GM12875 (cell line): ENCODE data around the gene CNN2.

Experiments
- H3K4me3 ChIP-seq: one replicate; pipeline ENCODE4 v1.5.1; 2011; ENCODE audit warnings: low read depth, low read length, control low read depth
- CTCF ChIP-seq: IDR thresholded peaks from 2 replicates; pipeline ENCODE4 v1.5.1; 2011; ENCODE audit warnings: low read depth, mild to moderate bottlenecking, control low read depth, inconsistent platforms, low read length, moderate library complexity, borderline replicate concordance; ENCODE audit not compliant: insufficient read depth

Gene CNN2

DNA sequence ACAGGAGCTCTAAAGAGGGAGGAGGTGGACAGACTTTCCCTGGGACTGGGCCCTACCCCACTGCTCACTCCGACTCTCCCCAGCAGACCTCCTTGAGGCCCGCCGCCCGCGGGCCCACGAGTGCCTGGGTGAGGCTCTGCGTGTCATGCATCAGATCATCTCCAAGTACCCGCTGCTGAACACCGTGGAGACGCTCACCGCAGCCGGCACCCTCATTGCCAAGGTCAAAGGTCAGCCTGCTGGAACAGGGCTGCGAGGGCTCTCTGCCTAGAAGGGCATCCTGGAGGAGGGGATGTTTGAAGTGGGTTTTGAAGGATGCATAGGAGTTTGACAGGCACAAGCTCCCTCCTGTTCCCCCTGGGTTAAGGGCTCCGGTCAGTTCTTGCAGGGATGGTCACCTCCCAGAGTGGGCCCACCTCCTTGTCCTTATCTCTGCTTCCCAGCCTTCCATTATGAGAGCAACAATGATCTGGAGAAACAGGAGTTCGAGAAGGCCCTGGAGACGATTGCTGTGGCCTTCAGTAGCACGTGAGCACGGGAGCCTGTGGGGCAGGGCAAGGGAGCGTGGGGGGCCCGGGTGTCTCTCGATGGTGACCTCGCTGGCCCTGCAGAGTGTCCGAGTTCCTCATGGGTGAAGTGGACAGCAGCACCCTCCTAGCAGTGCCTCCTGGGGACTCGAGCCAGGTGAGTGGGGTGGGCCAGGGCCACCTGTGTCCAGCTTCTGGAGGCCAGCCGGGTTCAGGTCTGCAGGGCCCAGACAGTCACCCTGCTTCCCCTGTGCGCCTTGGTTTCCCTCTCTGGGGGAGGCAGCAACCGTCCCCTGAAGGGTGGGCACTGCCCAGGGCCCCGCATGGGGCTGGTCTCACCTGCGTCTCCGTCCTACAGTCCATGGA lies 46.9 kb downstream of the CNN2 start:
- no peak overlapping the region for H3K4me3 ChIP-seq
- TF ChIP-seq CTCF: no peak

DNA sequence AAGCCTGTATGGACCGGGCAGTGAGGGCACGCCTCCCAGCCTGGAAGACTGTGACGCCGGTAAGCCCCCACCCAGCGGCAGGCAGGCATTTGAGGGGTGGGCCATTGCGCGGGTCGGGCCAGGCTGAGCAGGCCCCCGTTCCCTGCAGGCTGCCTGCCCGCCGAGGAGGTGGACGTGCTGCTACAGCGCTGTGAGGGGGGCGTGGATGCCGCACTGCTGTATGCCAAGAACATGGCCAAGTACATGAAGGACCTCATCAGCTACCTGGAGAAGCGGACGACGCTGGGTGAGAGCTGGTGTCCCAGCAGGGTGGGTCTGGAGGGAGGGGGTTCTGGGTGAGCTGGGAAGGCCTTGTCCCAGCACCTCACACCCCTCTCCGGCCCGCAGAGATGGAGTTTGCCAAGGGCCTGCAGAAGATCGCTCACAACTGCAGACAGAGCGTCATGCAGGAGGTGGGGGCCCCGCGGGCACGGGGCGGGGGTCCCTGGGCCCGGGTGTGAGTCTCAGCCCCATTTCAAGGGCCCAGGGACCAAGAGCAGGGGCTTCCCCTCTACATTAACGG lies 47.6 kb downstream of the CNN2 start:
- no peak overlapping the region for H3K4me3 ChIP-seq
- TF ChIP-seq CTCF: no peak

DNA sequence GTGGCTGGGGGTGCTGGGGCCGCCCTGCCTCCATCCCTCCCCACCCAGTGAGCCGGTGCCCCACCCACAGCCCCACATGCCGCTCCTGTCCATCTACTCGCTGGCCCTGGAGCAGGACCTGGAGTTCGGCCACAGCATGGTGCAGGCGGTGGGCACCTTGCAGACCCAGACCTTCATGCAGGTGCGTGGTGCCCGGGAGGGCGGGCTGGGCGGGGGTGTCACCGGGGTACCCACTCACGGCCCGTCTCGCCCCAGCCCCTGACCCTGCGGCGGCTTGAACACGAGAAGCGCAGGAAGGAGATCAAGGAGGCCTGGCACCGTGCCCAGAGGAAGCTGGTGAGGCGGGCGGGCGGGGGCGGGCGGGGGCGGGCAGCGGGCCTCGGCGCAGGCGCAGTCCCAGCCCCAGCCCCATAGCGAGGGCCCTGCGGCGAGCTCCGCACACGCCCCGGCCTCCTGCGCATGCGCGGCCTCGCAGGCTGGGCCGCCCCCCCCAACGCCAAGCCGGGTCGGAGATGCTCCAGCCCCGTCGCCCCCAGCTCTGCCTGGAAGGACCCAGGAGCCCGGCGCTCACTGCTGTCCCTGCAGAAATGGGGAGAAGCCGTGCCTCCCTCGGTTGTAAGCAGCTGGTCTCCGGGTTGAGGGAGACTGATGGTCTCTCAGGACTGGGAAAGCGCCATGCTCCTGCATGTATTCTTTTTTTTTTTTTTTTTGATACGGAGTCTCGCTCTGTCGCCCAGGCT lies 48.3 kb downstream of the CNN2 start:
- H3K4me3 ChIP-seq: no peak overlapping the region
- TF ChIP-seq CTCF: no peak

- no peak overlapping the region for H3K4me3 ChIP-seq
- no peak for TF ChIP-seq CTCF
Observed at GRCh38 chr19:1076046-1076386, 49.6 kb downstream of the CNN2 start.

DNA sequence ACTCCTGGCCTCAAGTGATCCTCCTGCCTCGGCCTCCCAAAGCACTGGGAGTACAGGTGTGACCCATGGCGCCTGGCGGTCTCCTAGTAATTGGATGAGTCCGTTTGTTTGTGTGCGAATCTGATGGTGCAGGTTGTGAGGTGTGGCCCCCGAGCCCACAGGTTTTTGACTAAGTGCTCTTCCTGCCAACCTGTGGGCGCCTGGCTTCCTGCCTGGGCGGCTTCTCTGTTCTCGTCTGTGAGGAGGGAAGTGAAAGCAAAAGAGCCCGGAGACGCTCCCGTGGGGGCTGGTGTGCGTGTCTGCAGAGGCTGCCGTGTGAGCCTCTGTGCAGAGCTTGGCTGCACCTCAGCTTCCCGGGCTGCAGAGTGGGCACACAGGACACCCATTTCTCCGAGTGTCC lies 50.5 kb downstream of the CNN2 start:
- H3K4me3 ChIP-seq: no peak overlapping the region
- no peak for TF ChIP-seq CTCF

- H3K4me3 ChIP-seq: no peak overlapping the region
- TF ChIP-seq CTCF: no peak
Observed at GRCh38 chr19:1079566-1080111, 53.2 kb downstream of the CNN2 start.
